ENCODE results near the gene TXN2. TPM values are rescaled to one million over a fixed set of nuclear protein-coding genes. Genes with fewer than 3 reads are reported as not detected.
"Not testable (repeated sequence)": the region's sequence is repeated elsewhere in the genome, so short reads cannot be mapped to it uniquely, and the experiment has no call there.

Gene TXN2
- total and polyA plus RNA-seq, 2 experiments from 2014 or later: 23.0 to 50.3 TPM

- Histone ChIP-seq H2AFZ (peak overlapping the region; percentile 88), H3F3A (replicated peaks; ENCODE audit: low read depth) (peaks cover 17% of the 10 kb centered on the region), H3K79me2 (replicated peaks; ENCODE audit: insufficient read depth) (no peaks in the 10 kb centered on the region), H3K27ac (ENCODE audit: low read depth) (no peak overlapping the region), H3K4me2 (no peak overlapping the region), H3K4me3 (no peak overlapping the region), H4K20me1 (replicated peaks; ENCODE audit: insufficient read depth) (no peaks in the 10 kb centered on the region), H3K9me2 (ENCODE audit: insufficient read depth) (no peaks in the 10 kb centered on the region), H3K27me3 (ENCODE audit: insufficient read depth) (no peaks in the 10 kb centered on the region), H3K36me3 (ENCODE audit: insufficient read depth) (no peaks in the 10 kb centered on the region), H3K4me1 (ENCODE audit: insufficient read depth) (peaks cover 17% of the 10 kb centered on the region)
- Mint-ChIP-seq H3K27me3 (ENCODE audit: insufficient read depth, low read depth, poor library complexity) (peaks cover 10% of the 10 kb centered on the region), H3K4me1 (peaks cover 19% of the 10 kb centered on the region), H3K4me3 (no peak overlapping the region), H3K27ac (no peak overlapping the region), H3K9me3 (no peaks in the 10 kb centered on the region), H3K36me3 (ENCODE audit: low read depth) (peaks cover 2% of the 10 kb centered on the region; the same call in 1 of the 3 replicates)
- no peak for ATAC-seq
- DNase-seq (ENCODE audit: low spot score): no peak
- 0 out of 4 replicates have a peak, but pooled peaks of 1 of the 2 experiments have one; percentile 16 for TF ChIP-seq CTCF (conservative IDR thresholded peaks at IDR 0.05; ENCODE audit: low read depth in 2 of 2)
- TF ChIP-seq NANOG (IDR thresholded peaks at IDR 0.05; ENCODE audit: borderline replicate concordance): no peak
Measured at GRCh38 chr22:36452250-36452977, 29.0 kb downstream of the TXN2 start.

DNA sequence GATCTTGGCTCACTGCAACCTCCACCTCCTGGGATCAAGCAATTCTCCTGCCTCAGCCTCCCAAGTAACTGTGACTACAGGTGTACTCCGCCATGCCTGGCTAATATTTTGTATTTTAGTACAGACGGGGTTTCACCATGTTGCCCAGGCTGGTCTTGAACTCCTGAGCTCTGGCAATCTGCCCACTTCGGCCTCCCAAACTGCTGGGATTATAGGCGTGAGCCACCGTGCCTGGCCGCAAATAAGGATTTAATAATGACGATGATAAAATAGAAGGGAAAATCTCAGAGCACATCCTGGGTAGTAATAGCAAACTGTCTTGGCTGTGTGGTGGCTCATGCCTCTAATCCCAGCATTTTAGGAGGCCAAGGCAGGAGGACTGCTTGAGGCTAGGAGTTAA is 30.5 kb downstream of the TXN2 start:
- H3K27me3 ChIP-seq (ENCODE audit: insufficient read depth); H3K79me2 ChIP-seq (replicated peaks; ENCODE audit: insufficient read depth); DNase-seq (ENCODE audit: low spot score); H3K36me3 ChIP-seq (ENCODE audit: insufficient read depth); H3K4me3 Mint-ChIP-seq; H3K4me3 ChIP-seq; H3K9me2 ChIP-seq (ENCODE audit: insufficient read depth); H3K27ac Mint-ChIP-seq; H2AFZ ChIP-seq; H3K27ac ChIP-seq (ENCODE audit: low read depth); H3K9me3 Mint-ChIP-seq; H3K36me3 Mint-ChIP-seq (ENCODE audit: low read depth); H3K4me2 ChIP-seq; ATAC-seq; H4K20me1 ChIP-seq (replicated peaks; ENCODE audit: insufficient read depth): not testable (repeated sequence)
- H3K4me1 Mint-ChIP-seq: peaks cover 14% of the 10 kb centered on the region
- H3K27me3 Mint-ChIP-seq (ENCODE audit: insufficient read depth, low read depth, poor library complexity): peaks cover 10% of the 10 kb centered on the region
- Histone ChIP-seq H3F3A (replicated peaks; ENCODE audit: low read depth) (peaks cover 13% of the 10 kb centered on the region), H3K4me1 (ENCODE audit: insufficient read depth) (peaks cover 15% of the 10 kb centered on the region)

GRCh38 chr22:36449596-36450175 is 31.8 kb downstream of the TXN2 start:
- Histone ChIP-seq H3F3A (replicated peaks; ENCODE audit: low read depth) (0 out of 2 replicates have a peak, but pooled peaks cover 8% of the 10 kb centered on the region), H3K4me2 (no peak overlapping the region), H4K20me1 (replicated peaks; ENCODE audit: insufficient read depth) (no peaks in the 10 kb centered on the region), H3K27ac (ENCODE audit: low read depth) (no peak overlapping the region), H3K36me3 (ENCODE audit: insufficient read depth) (no peaks in the 10 kb centered on the region), H3K4me1 (ENCODE audit: insufficient read depth) (0 out of 2 replicates have a peak, but pooled peaks cover 9% of the 10 kb centered on the region), H3K4me3 (no peak overlapping the region), H3K27me3 (ENCODE audit: insufficient read depth) (no peaks in the 10 kb centered on the region), H2AFZ (peak overlapping the region; percentile 80; the same call in 1 of the 2 replicates), H3K9me2 (ENCODE audit: insufficient read depth) (no peaks in the 10 kb centered on the region), H3K79me2 (replicated peaks; ENCODE audit: insufficient read depth) (no peaks in the 10 kb centered on the region)
- no peak overlapping the region for H3K4me3 Mint-ChIP-seq
- H3K27ac Mint-ChIP-seq: no peak overlapping the region
- TF ChIP-seq ZNF331 (CRISPR knock-in tag; IDR thresholded peaks at IDR 0.05; ENCODE audit: low read depth) (no peak), EZH2 (IDR thresholded peaks at IDR 0.05; ENCODE audit: low read depth, unreplicated experiment) (no peak), CTCF (conservative IDR thresholded peaks at IDR 0.05; ENCODE audit: low read depth in 2 of 2) (no peak), JUNB (IDR thresholded peaks at IDR 0.05; ENCODE audit: unreplicated experiment) (no peak), EZH2phosphoT487 (IDR thresholded peaks at IDR 0.05; ENCODE audit: unreplicated experiment) (no peak), CREB1 (CRISPR knock-in tag; IDR thresholded peaks at IDR 0.05; ENCODE audit: low read depth) (no peak), STAT1 (IDR thresholded peaks at IDR 0.05; ENCODE audit: unreplicated experiment) (no peak)
- TF ChIP-seq, protein P1, sequence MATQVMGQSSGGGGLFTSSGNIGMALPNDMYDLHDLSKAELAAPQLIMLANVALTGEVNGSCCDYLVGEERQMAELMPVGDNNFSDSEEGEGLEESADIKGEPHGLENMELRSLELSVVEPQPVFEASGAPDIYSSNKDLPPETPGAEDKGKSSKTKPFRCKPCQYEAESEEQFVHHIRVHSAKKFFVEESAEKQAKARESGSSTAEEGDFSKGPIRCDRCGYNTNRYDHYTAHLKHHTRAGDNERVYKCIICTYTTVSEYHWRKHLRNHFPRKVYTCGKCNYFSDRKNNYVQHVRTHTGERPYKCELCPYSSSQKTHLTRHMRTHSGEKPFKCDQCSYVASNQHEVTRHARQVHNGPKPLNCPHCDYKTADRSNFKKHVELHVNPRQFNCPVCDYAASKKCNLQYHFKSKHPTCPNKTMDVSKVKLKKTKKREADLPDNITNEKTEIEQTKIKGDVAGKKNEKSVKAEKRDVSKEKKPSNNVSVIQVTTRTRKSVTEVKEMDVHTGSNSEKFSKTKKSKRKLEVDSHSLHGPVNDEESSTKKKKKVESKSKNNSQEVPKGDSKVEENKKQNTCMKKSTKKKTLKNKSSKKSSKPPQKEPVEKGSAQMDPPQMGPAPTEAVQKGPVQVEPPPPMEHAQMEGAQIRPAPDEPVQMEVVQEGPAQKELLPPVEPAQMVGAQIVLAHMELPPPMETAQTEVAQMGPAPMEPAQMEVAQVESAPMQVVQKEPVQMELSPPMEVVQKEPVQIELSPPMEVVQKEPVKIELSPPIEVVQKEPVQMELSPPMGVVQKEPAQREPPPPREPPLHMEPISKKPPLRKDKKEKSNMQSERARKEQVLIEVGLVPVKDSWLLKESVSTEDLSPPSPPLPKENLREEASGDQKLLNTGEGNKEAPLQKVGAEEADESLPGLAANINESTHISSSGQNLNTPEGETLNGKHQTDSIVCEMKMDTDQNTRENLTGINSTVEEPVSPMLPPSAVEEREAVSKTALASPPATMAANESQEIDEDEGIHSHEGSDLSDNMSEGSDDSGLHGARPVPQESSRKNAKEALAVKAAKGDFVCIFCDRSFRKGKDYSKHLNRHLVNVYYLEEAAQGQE (IDR thresholded peaks at IDR 0.05; ENCODE audit: unreplicated experiment): no peak
- peaks cover 9% of the 10 kb centered on the region for H3K27me3 Mint-ChIP-seq (ENCODE audit: insufficient read depth, low read depth, poor library complexity)
- no peaks in the 10 kb centered on the region for H3K9me3 Mint-ChIP-seq
- H3K4me1 Mint-ChIP-seq: peaks cover 17% of the 10 kb centered on the region
- no peak for DNase-seq (ENCODE audit: low spot score)
- no peak for ATAC-seq
- no peaks in the 10 kb centered on the region for H3K36me3 Mint-ChIP-seq (ENCODE audit: low read depth)

Measured in GM23338 (cell line).